Astrocyte of the hippocampus (primary cell): Measurements from ENCODE around the gene STAM2.
"Not testable (repeated sequence)": the region's sequence is repeated elsewhere in the genome, so short reads cannot be mapped to it uniquely, and the experiment has no call there.

Experiments
- DNase-seq: peaks from one replicate; pipeline ENCODE4 v3.0.0; 2011; ENCODE audit warnings: low read depth, low spot score

Gene STAM2

DNA sequence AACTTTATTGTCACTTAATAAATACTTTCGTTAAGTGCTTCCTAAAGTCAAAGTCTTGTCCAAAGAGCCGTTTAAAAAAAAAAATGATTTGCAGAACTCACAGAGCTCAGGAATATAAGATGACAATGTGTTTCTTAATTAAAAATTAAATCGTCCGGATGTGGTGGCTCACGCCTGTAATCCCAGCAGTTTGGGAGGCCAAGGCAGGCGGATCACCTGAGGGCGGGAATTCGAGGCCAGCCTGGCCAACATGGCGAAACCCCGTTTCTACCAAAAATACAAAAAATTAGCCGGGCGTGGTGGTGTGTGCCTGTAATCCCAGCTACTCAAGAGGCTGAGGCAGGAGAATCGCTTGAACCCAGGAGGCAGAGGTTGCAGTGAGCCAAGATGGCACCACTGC, 68.4 kb downstream of the STAM2 start:
- DNase-seq = not testable (repeated sequence)

DNA sequence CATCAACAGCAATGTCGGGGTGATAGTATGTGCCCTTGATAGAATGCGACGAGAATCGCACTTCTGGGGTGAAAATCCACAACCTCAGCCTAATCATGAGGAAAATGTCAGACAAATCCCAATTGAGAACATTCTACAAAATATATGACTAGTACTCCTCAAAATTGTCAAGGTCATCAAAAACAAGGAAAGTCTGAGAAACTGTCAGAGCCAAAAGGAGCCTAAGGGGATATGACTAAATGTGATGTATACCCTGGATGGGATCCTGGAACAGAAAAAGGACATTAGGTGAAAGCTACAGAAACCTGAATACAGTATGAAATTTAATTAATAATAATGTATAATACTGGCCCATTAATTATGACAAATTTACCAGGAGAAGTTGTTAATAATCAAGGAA, 69.1 kb downstream of the STAM2 start:
- DNase-seq = no peak

DNA sequence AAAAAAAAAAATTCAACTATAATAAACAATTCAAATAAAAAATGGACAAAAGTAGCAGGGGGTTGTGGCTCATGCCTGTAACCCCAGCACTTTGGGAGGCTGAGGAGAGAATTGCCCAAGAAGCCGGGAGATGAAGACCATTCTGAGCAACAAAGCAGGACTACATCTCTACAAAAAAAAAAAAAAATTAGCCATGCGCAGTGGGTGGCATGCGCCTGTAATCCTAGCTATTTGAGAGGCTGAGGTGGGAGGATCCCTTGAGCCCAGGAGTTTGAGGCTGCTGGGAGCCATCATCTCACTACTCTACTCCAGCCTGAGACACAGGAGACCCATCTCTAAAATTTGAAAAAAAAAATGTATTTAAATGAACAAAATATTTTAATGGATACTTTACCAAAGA, 72.3 kb downstream of the STAM2 start:
- no peak for DNase-seq

DNA sequence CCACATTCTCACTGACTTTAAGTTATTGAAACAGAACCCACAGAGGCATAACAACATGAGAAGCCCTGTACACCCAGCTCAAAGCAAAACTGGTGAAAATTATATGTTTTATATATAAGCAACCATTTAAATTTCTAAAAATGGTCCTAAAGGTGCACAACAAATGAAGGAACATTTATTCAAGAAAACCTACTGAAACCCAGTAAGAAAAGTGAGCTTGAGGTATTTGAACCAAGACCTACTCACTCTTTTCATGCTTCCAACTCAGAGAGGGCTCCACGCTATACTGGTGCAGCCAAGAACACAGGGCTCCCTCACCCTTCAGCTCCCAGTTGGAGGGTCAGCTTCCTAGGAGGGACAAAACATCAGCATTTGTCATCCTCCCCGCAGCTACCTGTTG, 74.6 kb downstream of the STAM2 start:
- DNase-seq = no peak

DNA sequence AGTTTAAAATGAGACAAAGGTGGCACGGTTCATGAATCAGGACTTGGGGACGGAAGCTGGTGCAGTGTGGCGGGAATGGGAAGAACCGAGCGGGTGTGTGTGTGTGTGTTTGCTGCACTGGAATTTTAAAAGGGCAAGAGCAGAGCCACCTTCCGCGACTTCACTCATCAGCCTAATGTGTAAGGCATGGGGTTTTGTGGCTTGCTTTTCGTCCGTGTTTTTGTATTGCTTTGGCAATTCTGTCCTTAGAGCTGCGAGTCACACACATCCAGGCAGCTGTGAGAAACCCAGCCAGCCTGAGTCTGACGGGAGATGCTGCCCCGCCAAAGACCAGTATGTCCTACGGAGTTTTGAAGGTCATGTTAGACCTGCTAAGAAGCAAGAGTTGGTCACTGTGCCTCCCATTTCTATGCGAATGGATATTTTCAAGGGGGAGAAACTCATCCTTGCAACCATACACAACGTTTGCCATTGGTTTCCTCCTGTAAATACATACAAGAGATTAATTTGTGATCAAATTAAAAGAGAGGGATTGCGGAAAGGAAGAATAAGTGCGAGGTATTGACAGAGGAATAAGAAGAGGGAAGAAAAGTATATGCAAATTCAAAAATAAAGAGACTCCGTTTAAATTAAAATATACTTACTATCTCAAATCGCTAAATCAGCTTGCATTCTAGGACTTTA, 76.1 kb downstream of the STAM2 start:
- DNase-seq = peak; percentile 51

DNA sequence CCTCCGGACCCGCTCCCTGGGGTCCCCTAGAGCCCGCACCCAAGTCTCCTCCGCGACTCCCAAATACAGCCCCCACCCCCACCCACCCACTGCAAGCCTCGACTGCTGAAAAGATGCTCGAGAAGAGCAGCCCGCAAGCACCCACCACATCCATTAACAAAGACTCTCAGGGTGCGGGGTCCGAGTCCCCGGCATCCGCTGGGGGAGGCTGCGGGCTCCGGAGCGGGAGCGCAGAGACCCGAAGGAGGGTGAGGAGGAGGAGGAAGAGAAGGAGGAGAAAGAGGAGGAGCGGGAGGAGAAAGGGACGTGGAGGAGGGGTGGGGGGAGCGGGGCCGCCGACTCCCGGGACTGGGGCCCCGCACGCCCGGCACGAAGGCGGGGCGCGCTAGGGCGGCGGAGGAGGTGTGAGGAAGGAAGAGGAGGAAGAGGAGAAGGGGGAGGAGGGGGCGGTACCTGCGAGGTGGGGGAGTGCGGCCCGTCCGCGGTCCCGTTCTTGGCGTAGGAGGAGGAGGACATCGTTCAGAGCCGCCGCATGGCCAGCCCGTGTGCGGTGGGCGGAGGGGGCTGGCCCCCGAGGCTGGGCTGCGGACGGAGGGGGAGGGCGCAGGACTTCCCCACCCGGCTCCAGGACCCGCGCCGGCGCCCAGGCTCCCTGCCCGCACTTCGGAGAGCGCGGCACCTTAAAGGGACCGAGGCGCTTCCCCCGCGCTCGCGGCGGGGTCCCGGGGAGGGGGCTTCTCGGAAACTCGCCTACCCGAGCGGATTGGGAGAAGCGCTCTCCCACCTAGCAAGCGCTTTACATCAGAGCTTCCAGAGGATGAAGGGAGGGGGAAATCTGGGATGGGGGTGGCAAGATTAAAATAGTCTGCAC, 76.8 kb downstream of the STAM2 start, which contains the start of gene CACNB4:
CACNB4 (minus strand) TSS at position 549 of the 871 bp plus-strand sequence.
- DNase-seq = peak; percentile 50

DNA sequence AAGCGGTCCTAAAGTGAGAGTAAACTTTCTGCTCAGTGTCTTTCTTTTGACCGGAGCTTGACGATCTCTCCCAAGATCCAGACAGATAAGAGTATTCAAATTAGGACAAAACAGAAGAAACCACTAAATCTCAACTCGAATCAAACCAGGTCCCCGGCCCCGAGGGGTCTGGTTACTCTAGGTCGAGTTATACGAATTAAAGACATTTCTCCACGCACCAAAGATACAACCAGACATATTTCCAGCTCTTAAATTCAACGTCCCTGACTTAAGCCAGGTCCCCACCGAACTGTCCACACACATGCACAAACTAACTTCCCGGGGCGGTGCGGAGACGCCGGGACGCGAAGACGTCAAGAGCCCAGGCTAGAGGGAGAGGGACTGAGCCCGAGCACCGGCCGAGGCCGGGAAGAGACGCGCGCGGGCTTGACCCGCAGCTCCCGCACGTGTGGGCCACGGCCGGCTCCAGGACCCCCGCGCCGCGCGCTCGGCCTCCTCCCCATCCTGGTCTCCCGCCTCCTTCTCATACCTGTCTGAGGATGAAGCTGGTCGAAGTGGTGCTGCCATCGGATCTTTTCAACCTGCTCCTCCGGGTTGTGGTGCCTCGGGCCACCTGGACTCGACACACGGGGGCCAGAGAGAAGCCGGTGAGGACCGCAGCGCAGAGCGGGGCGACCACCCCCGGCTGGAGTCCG, 77.6 kb downstream of the STAM2 start:
- DNase-seq = peak; percentile 54

DNA sequence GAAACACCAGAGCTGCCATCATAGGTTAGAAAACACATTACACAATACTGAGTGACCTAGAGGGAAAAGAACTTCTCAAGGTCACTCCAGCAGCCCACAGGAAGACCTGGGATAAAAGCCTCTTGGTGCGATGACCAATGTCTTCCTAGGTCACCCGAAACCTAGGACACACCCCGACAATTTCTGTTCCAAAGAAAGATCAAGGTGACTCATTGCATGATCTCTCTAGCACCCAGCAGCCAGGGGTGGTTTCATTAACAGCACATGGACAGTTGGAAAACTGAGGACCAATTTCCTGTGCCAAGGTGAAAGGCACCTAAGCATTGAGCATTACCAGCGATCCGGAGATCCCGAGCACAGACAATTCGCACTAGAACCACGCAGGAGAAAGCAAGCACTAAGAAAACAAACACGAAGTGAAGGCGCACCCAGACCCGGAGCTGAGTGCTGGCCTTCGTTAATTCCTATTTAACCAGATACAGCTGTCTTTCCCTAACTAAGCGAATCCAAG, 78.2 kb downstream of the STAM2 start:
- peak; percentile 37 for DNase-seq

DNA sequence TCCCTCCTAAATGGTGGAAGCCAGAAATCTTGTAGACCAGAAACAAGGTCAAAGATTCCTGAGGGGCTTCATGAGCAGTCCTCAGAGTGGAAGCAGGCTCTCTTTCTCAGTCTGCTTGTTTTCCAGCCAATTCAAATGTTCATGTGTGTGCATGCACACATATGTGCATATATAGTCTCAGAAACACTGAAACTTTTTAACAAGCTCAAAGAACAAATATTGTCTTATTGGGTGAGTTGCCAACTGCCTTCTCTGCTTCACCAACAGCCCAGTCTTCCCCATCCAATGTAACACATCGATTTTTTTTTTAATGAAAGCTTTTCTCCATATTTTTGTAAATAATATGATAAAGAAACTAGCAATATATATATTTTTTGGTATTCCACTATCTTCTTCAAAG, 80.4 kb downstream of the STAM2 start:
- DNase-seq = no peak

DNA sequence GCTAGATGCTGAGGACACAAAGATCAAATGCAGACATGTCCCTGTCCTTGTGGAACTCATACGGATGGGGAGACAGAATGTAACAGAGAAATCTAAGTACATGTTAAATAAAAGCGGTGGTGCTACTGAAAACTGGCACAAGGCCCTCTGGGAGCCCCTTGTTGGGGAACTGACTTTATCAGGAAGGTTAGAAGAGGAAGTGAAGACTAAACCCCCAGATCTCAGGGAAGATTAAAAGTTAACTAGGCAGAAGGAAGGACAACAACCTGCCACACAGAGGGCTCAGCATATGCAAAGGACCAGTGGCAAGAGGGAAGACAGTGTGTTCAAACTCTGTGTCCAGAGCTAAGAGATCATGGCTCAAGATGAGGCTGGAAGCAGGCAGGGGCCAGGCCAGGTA, 81.5 kb downstream of the STAM2 start:
- no peak for DNase-seq

DNA sequence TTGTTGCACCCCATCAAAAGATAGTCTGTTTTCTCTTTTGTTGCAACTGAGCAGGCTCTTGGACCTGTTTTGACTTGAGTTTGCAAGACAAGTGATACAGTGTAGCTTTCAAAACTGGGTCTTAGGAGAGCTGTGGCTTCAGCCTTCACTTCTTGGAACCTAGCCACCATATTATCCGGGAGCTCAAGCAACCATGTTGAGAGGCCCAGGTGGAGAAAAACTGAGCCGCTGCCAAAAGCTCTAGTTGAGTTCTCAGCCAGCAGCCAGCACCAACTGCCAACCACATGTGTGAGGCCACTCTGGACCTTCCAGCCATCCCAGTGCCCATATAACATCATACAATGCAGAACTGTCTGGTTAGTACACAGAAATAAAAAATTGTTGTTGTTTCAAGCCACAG, 82.1 kb downstream of the STAM2 start:
- peak; percentile 56 for DNase-seq

DNA sequence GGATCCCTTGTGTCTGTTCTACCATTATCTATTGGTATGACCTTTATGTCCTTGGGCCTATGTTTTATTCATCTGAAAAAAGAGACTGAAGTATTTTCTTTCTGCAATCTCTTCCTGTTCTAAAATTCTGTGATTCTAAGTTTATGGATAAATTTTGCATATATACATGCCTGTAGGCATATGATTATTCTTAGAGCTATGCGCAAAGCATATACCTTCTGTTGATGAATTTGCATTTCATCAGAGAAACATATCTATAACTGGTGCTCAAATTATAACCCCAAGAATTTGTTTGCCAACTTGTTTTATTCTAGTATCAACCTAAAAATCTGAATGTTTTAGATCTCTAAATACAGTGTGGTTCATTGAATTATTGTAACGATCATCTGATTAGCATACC, 83.5 kb downstream of the STAM2 start:
- DNase-seq = no peak

DNA sequence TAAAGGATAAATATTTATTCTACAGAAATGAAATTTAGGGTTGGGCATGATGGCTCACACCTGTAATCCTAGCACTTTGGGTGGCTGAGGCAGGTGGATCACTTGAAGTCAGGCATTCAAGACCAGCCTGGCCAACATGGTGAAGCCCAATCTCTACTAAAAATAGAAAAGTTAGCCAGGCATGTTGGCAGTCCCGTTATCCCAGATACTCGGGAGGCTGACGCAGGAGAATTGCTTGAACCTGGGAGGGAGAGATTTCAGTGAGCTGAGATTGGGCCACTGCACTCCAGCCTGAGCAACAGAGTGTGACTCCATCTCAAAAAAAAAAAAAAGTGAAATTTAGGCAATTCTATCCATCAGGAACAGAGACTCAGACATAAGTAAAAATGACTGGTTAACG, 84.8 kb downstream of the STAM2 start:
- not testable (repeated sequence) for DNase-seq

DNA sequence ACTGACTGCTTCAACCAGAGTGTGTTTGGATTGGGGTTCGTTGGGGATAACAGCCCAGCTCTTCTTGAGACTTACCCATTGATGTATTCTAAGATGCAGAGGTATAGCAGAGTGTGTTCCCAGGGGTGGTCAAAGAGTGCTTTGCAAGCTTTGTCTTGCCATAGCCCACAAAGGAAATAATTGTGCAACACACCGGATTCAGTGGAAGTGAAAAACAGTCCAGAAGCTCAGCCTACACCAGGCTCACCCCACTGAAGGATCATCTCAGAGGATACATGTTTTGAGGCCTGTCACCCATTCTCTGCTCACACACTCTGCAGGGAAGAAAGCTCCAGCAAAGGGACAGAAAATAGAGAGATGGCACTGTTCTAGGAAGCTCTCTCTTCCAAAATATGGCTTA, 86.3 kb downstream of the STAM2 start:
- no peak for DNase-seq

DNA sequence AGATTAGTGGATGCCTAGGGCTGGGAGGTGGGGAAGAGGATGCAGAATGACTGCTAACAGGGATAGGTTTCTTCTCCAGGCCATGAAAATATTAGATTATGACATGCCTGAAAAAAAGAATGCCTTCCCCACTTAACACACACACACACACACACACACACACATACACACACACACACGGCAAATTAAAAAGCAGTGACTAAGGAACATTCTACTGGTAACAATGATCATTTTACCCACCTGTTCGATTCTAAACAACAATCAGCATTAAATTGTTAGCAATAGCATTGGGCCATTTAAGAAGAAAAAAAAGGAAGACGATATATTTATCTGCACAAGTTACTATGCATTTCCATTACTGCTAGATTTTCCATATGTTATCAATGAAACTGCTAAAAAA, 87.6 kb downstream of the STAM2 start:
- no peak for DNase-seq

DNA sequence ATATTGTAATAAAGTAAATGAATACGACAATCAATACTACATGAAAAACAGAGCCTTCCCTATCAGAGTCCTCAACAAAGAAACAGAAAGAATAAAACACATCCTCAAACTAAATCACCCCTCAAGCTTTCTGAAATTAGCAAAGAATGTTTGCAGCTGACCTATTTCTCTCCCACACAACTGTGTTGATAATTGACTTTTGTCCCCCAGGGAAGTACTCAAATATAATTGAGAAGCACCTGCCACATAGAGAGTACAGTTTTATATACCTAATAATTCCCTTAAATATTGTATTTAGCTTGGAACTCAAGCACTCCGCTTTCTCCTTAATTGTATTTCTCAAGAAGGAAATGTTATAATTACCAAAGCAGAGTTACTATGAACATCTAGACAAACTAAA, 89.3 kb downstream of the STAM2 start:
- DNase-seq = no peak

DNA sequence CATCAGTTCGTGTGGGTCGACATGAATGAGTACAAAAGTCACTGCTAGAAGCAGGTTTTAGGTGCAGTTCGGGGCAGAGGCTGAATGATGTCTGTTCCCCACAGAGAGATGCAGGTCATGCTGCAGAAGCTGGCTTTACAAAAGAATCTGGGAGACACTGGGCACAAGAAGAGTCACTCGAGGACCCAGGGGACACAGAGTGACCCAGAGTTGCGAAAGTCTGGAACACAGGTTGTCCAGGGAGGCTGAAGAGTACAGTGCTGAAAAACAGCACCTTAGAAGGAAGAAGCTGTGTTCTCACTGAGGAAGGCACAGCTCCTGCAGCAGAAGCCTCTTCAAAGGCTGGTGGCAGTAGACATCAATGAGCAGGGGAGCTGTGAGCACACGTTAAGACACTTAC, 91.5 kb downstream of the STAM2 start:
- no peak for DNase-seq

DNA sequence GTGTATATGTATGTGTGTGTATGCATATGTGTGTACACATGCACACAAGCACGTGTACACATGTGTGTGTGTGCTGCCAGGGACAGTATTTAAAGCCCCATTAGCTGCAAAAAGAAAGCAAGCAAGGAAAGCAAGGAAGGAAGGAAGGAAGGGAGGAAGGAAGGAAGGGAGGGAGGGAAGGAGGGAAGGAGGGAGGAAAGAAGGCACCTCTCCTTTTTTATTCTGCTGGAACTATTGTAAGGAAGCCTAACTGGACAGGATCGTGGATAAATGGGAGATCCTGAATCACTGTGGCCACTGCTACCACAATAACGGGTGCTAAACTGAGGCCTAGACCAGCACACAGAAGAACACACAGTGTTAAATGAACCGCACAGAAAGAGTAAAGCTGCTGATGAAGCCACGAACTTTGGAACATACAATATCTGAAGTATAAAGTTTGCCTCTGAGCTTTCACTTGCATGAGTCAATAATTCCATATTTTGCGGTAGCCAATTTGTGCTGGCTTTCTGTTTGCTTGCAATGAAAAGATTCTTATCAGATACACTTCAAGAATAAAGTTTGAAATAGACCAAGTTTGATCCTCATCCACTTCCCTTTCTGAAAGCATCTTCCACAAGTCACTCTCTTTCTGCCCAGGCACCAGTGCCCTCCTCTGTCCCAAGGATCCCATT, 92.2 kb downstream of the STAM2 start:
- no peak for DNase-seq

DNA sequence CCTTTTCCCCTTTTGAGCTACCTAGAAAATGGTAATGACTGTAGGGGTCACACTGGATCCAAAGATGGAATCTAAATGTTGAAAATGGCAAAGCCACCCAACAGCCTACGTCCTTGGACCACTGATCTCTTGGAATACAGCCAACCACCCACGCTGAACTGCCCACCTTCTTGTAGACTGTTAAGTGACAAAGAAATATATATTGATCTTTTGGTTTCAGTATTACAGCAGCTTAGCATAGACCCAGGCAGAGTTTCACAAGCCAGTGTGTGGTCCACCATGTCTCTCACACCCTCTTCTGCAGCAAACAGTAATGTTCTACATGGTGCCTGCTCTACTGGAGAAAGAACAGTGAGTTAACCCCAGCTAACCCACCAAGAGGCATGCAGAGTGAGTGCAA, 96.9 kb downstream of the STAM2 start:
- no peak for DNase-seq

DNA sequence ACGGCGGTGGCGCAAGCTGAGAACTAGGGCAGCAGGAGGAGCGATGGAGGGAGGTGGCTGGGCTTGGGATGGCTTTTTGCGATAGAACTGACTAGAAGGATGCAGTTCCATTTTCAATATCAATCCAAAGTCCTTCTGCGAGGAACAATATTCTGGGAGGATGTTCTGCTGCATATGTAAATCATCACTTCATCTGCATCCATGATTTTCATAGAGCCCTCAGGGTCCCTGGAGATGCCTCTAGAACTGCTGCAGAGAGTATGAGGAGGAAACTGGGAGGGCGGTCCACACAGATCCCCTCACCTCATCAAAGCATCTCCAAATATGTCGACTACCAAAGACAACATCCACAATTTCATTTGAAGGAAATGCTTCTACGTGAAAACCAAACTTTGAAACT, 97.5 kb downstream of the STAM2 start:
- DNase-seq = no peak

DNA sequence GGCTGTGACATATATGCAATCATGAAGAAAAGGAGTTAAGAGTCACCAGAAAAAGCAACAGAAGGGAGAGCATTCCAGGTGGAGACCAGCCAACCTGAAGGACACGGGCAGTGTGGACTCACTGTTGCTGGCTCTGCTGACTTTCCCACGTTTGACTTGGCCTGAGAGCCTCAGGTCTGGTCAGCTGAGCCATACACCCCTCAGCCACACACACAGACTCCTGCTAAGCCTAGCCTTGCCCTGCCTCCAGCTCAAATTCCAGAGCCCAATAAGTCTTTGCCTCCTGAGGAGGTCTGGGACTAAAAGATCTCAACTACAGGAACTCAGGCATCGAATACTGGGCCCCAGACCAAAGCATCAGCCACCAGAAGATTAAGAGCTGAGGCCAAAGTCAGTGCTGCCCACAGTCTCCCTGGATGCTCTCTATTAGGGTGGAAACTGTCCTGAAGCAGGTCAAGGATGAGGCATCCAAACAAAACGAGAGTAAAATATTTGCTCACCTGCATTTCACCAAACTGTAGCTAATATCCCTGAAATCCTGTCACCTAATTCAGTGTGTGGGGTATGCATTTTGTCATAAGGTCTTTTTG, 100.0 kb downstream of the STAM2 start:
- DNase-seq = peak; percentile 47
